ENCODE data around the gene MICAL2.
A peak's percentile ranks its signal among the peaks of the same experiment; 100 is the strongest.

The MICAL2 gene

DNA sequence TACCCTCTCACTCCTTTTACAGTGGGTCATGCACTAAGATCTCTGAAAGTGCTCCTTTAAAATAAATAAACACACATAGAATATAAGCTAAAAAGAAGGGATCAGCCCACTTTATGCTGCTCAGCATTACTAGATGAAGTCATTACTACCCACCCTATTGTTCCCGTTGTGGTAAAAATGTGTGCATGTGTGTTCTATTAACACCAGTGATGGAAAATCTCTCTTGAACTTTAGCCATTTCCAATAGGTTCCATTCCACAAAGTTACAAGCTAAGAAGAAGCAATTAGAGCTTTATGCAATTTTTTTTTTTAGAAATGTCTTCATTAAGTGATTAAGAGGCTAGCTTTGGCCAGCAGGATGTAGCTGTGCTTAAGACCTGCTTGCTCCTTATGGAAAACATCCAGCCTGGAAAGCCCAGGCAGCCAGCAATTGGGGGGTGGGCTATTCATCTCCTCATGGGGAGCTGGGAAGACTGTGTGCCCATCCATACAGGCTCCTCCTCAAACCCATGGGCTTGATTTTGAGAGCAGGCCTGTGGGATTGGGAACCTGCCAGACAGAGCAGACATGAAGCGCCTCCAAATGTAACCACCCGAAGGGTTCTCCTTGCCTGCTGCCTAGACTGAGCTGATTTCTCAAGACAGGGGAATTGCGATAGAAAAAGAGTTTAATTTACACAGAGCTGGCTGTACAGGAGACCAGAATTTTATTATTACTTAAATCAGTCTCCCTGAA is 174.1 kb downstream of the MICAL2 start:
- H3K4me3 ChIP-seq (ENCODE audit: low read depth, low read length) = no peak overlapping the region
- TF ChIP-seq, protein P1, sequence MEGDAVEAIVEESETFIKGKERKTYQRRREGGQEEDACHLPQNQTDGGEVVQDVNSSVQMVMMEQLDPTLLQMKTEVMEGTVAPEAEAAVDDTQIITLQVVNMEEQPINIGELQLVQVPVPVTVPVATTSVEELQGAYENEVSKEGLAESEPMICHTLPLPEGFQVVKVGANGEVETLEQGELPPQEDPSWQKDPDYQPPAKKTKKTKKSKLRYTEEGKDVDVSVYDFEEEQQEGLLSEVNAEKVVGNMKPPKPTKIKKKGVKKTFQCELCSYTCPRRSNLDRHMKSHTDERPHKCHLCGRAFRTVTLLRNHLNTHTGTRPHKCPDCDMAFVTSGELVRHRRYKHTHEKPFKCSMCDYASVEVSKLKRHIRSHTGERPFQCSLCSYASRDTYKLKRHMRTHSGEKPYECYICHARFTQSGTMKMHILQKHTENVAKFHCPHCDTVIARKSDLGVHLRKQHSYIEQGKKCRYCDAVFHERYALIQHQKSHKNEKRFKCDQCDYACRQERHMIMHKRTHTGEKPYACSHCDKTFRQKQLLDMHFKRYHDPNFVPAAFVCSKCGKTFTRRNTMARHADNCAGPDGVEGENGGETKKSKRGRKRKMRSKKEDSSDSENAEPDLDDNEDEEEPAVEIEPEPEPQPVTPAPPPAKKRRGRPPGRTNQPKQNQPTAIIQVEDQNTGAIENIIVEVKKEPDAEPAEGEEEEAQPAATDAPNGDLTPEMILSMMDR (IDR thresholded peaks at IDR 0.05; ENCODE audit: borderline replicate concordance, insufficient read depth, low read depth, low read length) = no peak

DNA sequence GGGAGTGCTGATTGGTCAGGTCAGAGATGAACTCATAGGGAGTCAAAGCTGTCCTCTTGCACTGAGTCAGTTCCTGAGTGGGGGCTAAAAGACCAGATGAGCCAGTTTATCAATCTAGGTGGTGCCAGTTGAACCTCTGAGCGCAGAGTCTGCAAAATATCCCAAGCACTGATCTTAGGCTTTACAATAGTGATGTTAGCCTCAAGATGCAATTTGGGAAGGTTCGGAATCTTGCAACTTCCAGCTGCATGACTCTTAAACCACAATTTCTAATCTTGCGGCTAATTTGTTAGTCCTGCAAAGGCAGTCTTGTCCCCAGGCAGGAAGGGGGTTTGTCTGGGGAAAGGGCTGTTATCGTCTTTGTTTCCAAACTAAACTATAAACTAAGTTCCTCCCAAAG is 174.7 kb downstream of the MICAL2 start:
- TF ChIP-seq, protein P1 (IDR thresholded peaks at IDR 0.05; ENCODE audit: borderline replicate concordance, insufficient read depth, low read depth, low read length) = no peak
- no peak overlapping the region for H3K4me3 ChIP-seq (ENCODE audit: low read depth, low read length)

DNA sequence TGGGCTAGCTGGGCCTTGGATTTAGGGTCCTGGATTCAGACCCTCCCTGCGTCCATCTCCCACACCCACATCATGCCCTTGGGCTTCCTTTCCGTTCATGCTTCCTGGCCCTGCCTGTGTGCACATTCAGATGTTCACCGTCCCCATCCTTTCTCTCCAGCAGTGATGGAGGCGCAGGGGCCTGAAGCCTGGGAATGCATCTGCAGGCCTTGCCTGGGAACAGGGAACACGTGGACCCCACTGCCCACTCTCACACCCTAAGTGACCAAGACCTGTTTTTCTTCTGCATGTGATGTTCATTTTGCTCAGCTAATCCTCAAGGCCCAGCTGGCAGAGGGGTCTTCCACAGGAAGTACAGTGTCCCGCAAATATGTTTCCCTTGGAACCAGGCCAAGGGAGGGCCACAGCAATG is 175.4 kb downstream of the MICAL2 start:
- H3K4me3 ChIP-seq (ENCODE audit: low read depth, low read length) = no peak overlapping the region
- TF ChIP-seq, protein P1 (IDR thresholded peaks at IDR 0.05; ENCODE audit: borderline replicate concordance, insufficient read depth, low read depth, low read length) = no peak

DNA sequence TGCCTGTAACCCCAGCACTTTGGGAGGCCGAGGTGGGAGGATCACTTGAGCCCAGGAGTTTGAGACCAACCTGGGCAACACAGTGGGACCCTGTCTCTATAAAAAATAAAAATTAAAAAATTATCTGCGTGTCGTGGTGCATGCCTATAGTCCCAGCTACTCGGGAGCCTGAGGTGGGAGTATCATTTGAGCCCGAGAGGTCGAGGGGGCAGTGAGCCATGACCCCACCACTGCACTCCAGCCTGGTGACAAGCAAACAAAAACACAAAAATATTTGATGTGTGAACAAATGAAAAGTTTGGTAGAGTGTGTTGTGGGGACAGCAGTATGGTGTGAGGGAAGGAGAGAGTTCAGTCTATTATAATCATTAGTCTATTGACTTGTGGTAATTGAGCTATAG is 176.2 kb downstream of the MICAL2 start:
- TF ChIP-seq, protein P1 (IDR thresholded peaks at IDR 0.05; ENCODE audit: borderline replicate concordance, insufficient read depth, low read depth, low read length) = no peak
- H3K4me3 ChIP-seq (ENCODE audit: low read depth, low read length) = no peak overlapping the region

DNA sequence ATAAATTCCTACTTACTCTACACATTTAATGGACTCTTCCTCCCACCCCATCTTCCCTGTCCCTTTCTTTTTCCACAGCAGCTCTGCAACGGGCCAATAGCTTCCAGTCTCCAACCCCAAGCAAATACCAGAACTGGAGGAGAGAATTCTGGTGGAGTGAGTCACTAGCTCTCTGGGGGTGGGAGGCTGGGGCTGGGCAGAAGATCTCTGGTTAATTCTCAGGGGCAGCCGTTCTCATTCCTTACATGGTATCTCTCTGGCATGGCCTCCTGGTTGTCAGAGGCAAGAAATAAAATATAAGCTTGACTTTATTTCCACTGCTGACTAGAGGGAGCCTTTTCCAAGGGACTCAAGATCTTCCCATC is 176.6 kb downstream of the MICAL2 start:
- TF ChIP-seq, protein P1 (IDR thresholded peaks at IDR 0.05; ENCODE audit: borderline replicate concordance, insufficient read depth, low read depth, low read length) = no peak

DNA sequence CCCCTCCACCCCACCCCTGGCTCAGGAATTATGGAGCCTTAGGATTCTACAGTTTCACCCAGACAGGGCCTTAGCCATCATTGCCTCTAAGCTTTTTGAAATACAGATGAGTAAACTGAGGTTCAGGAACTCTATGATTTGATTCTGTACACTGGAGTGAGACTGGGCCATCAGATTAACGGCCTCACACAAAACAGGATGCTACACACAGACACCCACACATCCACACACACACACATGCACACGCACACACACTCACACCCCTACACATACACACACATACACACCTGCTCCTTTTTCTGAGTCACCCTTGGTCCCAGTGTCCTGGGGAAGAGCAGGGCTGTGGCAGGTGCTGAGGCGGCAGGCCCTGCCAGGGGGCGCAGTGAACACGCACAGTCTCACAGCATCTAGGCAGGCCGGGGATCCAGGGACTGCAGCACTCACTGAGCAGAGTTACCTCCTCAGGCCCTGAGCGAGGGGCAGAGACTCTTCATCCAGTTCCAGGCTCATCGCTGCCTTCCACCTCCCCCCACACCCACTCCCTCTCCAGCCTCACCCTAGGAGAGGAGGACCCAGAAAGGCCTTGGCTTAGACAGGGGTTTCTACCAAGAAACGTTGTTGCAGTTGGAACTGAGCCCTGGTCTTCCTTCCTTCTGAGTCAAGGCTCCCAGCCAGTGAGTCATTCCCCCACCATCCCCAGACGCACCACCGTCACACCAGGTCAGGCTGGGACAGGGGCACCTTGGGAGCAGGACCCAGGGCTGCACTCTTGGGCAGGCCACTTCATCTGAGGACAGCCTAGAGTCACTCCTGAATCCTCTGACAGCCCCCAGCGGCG is 177.2 kb downstream of the MICAL2 start:
- TF ChIP-seq, protein P1 (IDR thresholded peaks at IDR 0.05; ENCODE audit: borderline replicate concordance, insufficient read depth, low read depth, low read length) = peak; percentile 62; the same call in 1 of the 2 replicates
- H3K4me3 ChIP-seq (ENCODE audit: low read depth, low read length) = no peak overlapping the region

More for the DNA sequence above, 176.6 kb downstream of the MICAL2 start:
- H3K4me3 ChIP-seq (ENCODE audit: low read depth, low read length) = no peak overlapping the region

Measured in GM12875 (cell line).